Measurements from ENCODE around the gene SLC9A8. TPM values are rescaled to one million over a fixed set of nuclear protein-coding genes. Genes with fewer than 3 reads are reported as not detected.

The SLC9A8 gene
- total and polyA plus RNA-seq, 2 experiments from 2014 or later, result 4.2 to 5.0 TPM

DNA sequence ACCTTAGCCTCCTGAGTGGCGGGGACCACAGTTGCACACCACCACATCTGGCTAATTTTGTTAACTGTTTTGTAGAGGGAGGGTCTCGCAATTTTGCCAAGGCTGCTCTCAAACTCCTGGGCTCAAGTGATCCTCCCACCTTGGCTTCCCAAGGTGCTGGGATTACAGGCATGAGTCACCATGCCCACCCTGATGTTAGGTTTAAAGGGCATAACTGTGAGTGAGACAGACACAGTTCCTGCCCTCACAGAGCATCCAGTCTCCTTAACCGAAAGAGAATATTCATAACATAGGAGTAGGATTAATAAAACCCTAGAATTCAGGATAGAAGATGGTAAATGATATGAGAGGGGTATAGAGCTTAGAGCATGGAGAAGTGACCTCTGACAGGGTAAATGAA is 105.8 kb downstream of the SLC9A8 start:
- Histone ChIP-seq H3F3A (ENCODE audit: insufficient read depth) (no peaks in the 10 kb centered on the region), H3K4me1 (ENCODE audit: insufficient read depth) (peaks cover 17% of the 10 kb centered on the region), H3K27me3 (replicated peaks; ENCODE audit: insufficient read depth) (no peaks in the 10 kb centered on the region), H3K4me2 (ENCODE audit: unreplicated experiment) (no peak overlapping the region), H3K36me3 (ENCODE audit: low read depth) (no peaks in the 10 kb centered on the region), H3K9me3 (ENCODE audit: low read depth) (no peaks in the 10 kb centered on the region), H2AFZ (no peak overlapping the region), H3K9ac (no peak overlapping the region), H3K27ac (no peak overlapping the region), H3K79me2 (ENCODE audit: insufficient read depth) (peaks cover 19% of the 10 kb centered on the region), H3K9me2 (ENCODE audit: insufficient read depth) (no peaks in the 10 kb centered on the region), H3K4me3 (no peak overlapping the region), H4K20me1 (ENCODE audit: insufficient read depth) (no peaks in the 10 kb centered on the region)
- DNase-seq, result no peak
- in situ Hi-C loops (cut with MboI), result no loop called here
- 74 to 76% methylated on average over 3 of the region's 3 CpGs for WGBS, 2 experiments (ENCODE audit: low coverage in 1 of 2, low lambda C conversion rate in 2 of 2, missing lambda C conversion rate in 2 of 2)
- TF ChIP-seq EZH2 (IDR thresholded peaks at IDR 0.05; ENCODE audit: insufficient read depth, poor library complexity, severe bottlenecking) (no peak), EZH2phosphoT487 (IDR thresholded peaks at IDR 0.05; ENCODE audit: insufficient read depth, low read depth) (no peak)

DNA sequence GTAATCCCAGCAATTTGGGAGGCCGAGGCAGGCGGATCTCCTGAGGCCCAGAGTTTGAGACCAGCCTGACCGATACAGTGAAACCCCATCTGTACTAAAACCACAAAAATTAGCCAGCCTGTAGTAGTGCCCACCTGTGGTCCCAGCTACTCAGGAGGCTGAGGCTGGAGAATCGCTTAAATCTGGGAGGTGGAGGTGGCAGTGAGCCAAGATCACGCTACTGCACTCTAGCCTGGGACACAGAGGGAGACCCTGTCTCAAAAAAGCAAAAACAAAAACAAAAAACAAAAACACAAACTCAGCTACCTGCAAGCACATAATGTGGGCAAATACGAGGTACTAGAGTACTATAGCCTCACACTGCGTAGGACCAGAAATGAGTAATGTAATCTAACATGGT is 106.4 kb downstream of the SLC9A8 start:
- in situ Hi-C loops (cut with MboI), result no loop called here
- Histone ChIP-seq H2AFZ (no peak overlapping the region), H4K20me1 (ENCODE audit: insufficient read depth) (no peaks in the 10 kb centered on the region), H3K4me2 (ENCODE audit: unreplicated experiment) (no peak overlapping the region), H3K9ac (no peak overlapping the region), H3K4me1 (ENCODE audit: insufficient read depth) (peaks cover 12% of the 10 kb centered on the region), H3K79me2 (ENCODE audit: insufficient read depth) (peaks cover 13% of the 10 kb centered on the region), H3K36me3 (ENCODE audit: low read depth) (no peaks in the 10 kb centered on the region), H3K27me3 (replicated peaks; ENCODE audit: insufficient read depth) (no peaks in the 10 kb centered on the region), H3K27ac (no peak overlapping the region), H3K9me3 (ENCODE audit: low read depth) (no peaks in the 10 kb centered on the region), H3K9me2 (ENCODE audit: insufficient read depth) (no peaks in the 10 kb centered on the region), H3F3A (ENCODE audit: insufficient read depth) (no peaks in the 10 kb centered on the region), H3K4me3 (no peak overlapping the region)
- WGBS, 2 experiments (ENCODE audit: low coverage in 1 of 2, low lambda C conversion rate in 2 of 2, missing lambda C conversion rate in 2 of 2), result 61 to 66% methylated on average over 7 of the region's 7 CpGs
- TF ChIP-seq EZH2 (IDR thresholded peaks at IDR 0.05; ENCODE audit: insufficient read depth, poor library complexity, severe bottlenecking) (no peak), EZH2phosphoT487 (IDR thresholded peaks at IDR 0.05; ENCODE audit: insufficient read depth, low read depth) (no peak)
- DNase-seq, result no peak

DNA sequence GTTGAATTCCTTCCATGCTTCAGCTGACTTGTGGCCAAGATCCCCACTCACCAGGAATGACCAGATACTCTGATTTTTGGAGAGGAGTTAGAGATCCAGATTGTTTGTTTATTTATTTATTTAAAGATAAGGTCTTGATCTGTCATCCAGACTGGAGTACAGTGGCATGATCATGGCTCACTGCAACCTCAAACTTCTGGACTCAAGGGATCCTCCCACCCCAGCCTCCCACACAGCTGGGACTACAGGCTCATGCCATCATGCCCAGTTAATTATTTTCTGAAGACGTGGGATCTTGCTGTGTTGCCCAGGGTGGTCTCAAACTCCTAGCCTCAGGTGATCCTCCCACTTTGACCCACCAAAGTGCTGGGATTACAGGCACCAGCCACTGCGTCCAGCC is 106.8 kb downstream of the SLC9A8 start:
- no peaks in the 10 kb centered on the region for H3F3A ChIP-seq (ENCODE audit: insufficient read depth)
- H3K4me2 ChIP-seq (ENCODE audit: unreplicated experiment), result no peak overlapping the region
- no peak overlapping the region for H3K4me3 ChIP-seq
- DNase-seq, result no peak
- no peak overlapping the region for H2AFZ ChIP-seq
- H3K9ac ChIP-seq, result no peak overlapping the region
- no peaks in the 10 kb centered on the region for H3K9me2 ChIP-seq (ENCODE audit: insufficient read depth)
- H3K27ac ChIP-seq, result no peak overlapping the region
- peaks cover 10% of the 10 kb centered on the region; the same call in 1 of the 2 replicates for H3K4me1 ChIP-seq (ENCODE audit: insufficient read depth)
- no peak for TF ChIP-seq EZH2phosphoT487 (IDR thresholded peaks at IDR 0.05; ENCODE audit: insufficient read depth, low read depth)
- no peak for TF ChIP-seq EZH2 (IDR thresholded peaks at IDR 0.05; ENCODE audit: insufficient read depth, poor library complexity, severe bottlenecking)
- H4K20me1 ChIP-seq (ENCODE audit: insufficient read depth), result no peaks in the 10 kb centered on the region
- no peaks in the 10 kb centered on the region for H3K9me3 ChIP-seq (ENCODE audit: low read depth)
- H3K27me3 ChIP-seq (replicated peaks; ENCODE audit: insufficient read depth), result no peaks in the 10 kb centered on the region
- H3K36me3 ChIP-seq (ENCODE audit: low read depth), result no peaks in the 10 kb centered on the region
- in situ Hi-C loops (cut with MboI), result no loop called here
- 71 to 83% methylated on average over 2 of the region's 2 CpGs for WGBS, 2 experiments (ENCODE audit: low coverage in 1 of 2, low lambda C conversion rate in 2 of 2, missing lambda C conversion rate in 2 of 2)
- peaks cover 9% of the 10 kb centered on the region for H3K79me2 ChIP-seq (ENCODE audit: insufficient read depth)

DNA sequence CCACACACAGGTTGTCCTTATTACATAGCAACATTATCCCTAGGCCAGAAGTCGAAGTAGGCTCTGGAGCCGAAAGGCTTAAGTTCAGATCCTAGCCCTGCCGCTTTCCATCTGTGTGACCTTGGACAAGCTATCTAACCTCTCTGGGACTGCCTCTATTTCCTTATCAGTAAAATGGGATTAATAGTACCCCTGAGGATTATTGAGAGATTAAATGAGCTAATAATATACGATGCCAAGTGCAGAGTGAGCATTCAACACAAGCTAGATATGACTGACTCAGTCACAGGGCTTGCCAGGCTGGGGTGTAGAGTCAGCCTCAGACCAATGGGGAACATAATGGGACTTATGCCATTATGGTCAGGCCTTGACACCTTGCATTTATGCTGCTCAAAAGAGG is 111.6 kb downstream of the SLC9A8 start:
- Histone ChIP-seq H2AFZ (no peak overlapping the region), H3K27me3 (replicated peaks; ENCODE audit: insufficient read depth) (no peaks in the 10 kb centered on the region), H3K4me3 (no peak overlapping the region), H3K27ac (no peak overlapping the region), H3K79me2 (ENCODE audit: insufficient read depth) (no peaks in the 10 kb centered on the region), H3K9me2 (ENCODE audit: insufficient read depth) (no peaks in the 10 kb centered on the region), H4K20me1 (ENCODE audit: insufficient read depth) (no peaks in the 10 kb centered on the region), H3F3A (ENCODE audit: insufficient read depth) (0 out of 2 replicates have a peak, but pooled peaks cover 11% of the 10 kb centered on the region), H3K4me1 (ENCODE audit: insufficient read depth) (peaks cover 4% of the 10 kb centered on the region; the same call in 1 of the 2 replicates), H3K4me2 (ENCODE audit: unreplicated experiment) (no peak overlapping the region), H3K9me3 (ENCODE audit: low read depth) (no peaks in the 10 kb centered on the region), H3K36me3 (ENCODE audit: low read depth) (no peaks in the 10 kb centered on the region), H3K9ac (no peak overlapping the region)
- 81 to 88% methylated on average over 4 of the region's 4 CpGs for WGBS, 2 experiments (ENCODE audit: low coverage in 1 of 2, low lambda C conversion rate in 2 of 2, missing lambda C conversion rate in 2 of 2)
- no peak for DNase-seq
- in situ Hi-C loops (cut with MboI), result no loop called here
- TF ChIP-seq EZH2phosphoT487 (IDR thresholded peaks at IDR 0.05; ENCODE audit: insufficient read depth, low read depth), result no peak
- TF ChIP-seq EZH2 (IDR thresholded peaks at IDR 0.05; ENCODE audit: insufficient read depth, poor library complexity, severe bottlenecking), result no peak
